ENCODE data around the gene RPP25L.

The RPP25L gene

GRCh38 chr9:34573599-34574325 is 38.1 kb downstream of the RPP25L start:
- H3K4me3 ChIP-seq (ENCODE audit: low read depth, low read length), result no peak overlapping the region
- CTCF ChIA-PET, result interaction anchor here (0.9 to 11.5 kb wide), 3 partner anchors 14 to 29 kb away, joined by 4 to 119 read pairs (median 12); no protein-coding TSS in a partner anchor
- no peak for DNase-seq (ENCODE audit: low read depth, low spot score)
- TF ChIP-seq, protein P1, sequence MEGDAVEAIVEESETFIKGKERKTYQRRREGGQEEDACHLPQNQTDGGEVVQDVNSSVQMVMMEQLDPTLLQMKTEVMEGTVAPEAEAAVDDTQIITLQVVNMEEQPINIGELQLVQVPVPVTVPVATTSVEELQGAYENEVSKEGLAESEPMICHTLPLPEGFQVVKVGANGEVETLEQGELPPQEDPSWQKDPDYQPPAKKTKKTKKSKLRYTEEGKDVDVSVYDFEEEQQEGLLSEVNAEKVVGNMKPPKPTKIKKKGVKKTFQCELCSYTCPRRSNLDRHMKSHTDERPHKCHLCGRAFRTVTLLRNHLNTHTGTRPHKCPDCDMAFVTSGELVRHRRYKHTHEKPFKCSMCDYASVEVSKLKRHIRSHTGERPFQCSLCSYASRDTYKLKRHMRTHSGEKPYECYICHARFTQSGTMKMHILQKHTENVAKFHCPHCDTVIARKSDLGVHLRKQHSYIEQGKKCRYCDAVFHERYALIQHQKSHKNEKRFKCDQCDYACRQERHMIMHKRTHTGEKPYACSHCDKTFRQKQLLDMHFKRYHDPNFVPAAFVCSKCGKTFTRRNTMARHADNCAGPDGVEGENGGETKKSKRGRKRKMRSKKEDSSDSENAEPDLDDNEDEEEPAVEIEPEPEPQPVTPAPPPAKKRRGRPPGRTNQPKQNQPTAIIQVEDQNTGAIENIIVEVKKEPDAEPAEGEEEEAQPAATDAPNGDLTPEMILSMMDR (IDR thresholded peaks at IDR 0.05; ENCODE audit: insufficient read depth, low read length, missing control alignments), result no peak
- POLR2A ChIA-PET, result no interaction called here

GRCh38 chr9:34572628-34573027 is 39.3 kb downstream of the RPP25L start:
- no peak for DNase-seq (ENCODE audit: low read depth, low spot score)
- CTCF ChIA-PET, result no interaction called here
- no peak overlapping the region for H3K4me3 ChIP-seq (ENCODE audit: low read depth, low read length)
- POLR2A ChIA-PET, result no interaction called here
- TF ChIP-seq, protein P1 (IDR thresholded peaks at IDR 0.05; ENCODE audit: insufficient read depth, low read length, missing control alignments), result no peak

DNA sequence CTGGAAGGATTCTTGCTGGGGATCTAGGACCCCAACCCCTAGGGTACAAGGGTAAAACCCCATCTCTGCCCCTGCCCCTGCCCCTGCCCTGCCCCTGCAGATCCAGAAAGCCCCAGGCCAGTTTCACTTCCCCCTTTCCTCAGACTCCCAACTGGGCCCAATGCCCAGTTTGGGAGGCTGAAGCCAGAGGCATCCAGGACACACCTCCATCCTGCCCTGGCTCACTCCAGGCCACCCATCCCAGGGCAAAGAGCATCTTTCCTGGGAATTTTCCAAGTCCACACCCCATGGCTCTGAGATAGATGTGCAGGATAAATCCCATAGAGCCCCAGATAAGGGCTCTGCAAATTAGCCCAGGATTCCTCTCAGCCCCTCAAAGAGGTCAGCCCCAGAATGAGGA is 39.8 kb downstream of the RPP25L start:
- DNase-seq (ENCODE audit: low read depth, low spot score), result no peak
- no peak overlapping the region for H3K4me3 ChIP-seq (ENCODE audit: low read depth, low read length)
- TF ChIP-seq, protein P1 (IDR thresholded peaks at IDR 0.05; ENCODE audit: insufficient read depth, low read length, missing control alignments), result no peak
- POLR2A ChIA-PET, result no interaction called here
- CTCF ChIA-PET, result interaction anchor here (0.8 to 4.0 kb wide), 2 partner anchors 20 to 26 kb away, joined by 3 to 19 read pairs; no protein-coding TSS in a partner anchor

DNA sequence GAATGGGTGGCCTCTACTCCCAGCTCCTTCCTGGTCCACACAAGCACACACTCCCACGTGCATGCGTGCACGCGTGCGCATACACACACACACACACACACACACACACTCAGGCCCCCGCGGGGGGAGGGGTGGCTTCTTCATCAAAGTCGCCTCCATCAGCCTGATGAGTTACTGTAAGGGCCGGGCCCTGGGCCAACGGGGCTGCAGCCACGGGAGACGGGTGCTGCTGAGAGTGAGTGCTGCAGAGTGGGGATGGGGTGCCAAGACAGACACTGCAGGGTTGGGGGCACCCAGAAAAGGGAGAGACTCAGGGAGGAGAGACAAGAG is 40.5 kb downstream of the RPP25L start:
- TF ChIP-seq, protein P1 (IDR thresholded peaks at IDR 0.05; ENCODE audit: insufficient read depth, low read length, missing control alignments), result no peak
- CTCF ChIA-PET, result interaction anchor here (0.8 to 4.0 kb wide), 3 partner anchors 20 to 25 kb away, joined by 3 to 19 read pairs (median 5); no protein-coding TSS in a partner anchor
- POLR2A ChIA-PET, result no interaction called here

GRCh38 chr9:34570809-34571480 is 41.0 kb downstream of the RPP25L start:
- no peak for DNase-seq (ENCODE audit: low read depth, low spot score)
- H3K4me3 ChIP-seq (ENCODE audit: low read depth, low read length), result no peak overlapping the region
- ChIA-PET CTCF (interaction anchor here (0.9 to 4.0 kb wide), 3 partner anchors 21 to 24 kb away, joined by 3 to 19 read pairs (median 5); no protein-coding TSS in a partner anchor), POLR2A (no interaction called here)
- TF ChIP-seq, protein P1 (IDR thresholded peaks at IDR 0.05; ENCODE audit: insufficient read depth, low read length, missing control alignments), result no peak

More for the DNA sequence above, 40.5 kb downstream of the RPP25L start:
- H3K4me3 ChIP-seq (ENCODE audit: low read depth, low read length), result no peak overlapping the region
- DNase-seq (ENCODE audit: low read depth, low spot score), result no peak

DNA sequence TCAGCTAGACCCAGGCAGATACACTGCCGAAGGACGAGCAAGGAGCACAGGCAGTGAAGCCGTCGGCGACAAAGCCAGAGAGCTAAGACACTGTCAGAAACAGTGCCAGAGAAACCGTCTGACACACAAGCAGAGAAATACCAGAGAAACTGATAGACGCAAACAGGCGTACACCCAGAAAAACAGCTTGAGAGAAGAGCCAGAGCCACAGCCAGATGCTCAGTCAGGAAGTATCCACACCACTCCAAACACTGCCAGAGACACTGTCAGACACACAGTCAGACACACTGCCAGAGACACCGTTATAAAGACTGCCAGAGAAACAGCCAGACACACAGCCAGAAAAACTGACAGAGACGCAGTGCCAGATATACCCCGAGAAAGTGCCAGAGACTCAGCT is 41.5 kb downstream of the RPP25L start:
- TF ChIP-seq, protein P1 (IDR thresholded peaks at IDR 0.05; ENCODE audit: insufficient read depth, low read length, missing control alignments), result no peak
- no peak overlapping the region for H3K4me3 ChIP-seq (ENCODE audit: low read depth, low read length)
- no peak for DNase-seq (ENCODE audit: low read depth, low spot score)
- ChIA-PET CTCF (interaction anchor here (0.9 to 4.0 kb wide), 4 partner anchors 16 to 23 kb away, joined by 3 to 19 read pairs (median 4); no protein-coding TSS in a partner anchor), POLR2A (no interaction called here)
